PC-9 (cell line): ENCODE data around the gene ADD3. TPM values are rescaled to one million over a fixed set of nuclear protein-coding genes. Genes with fewer than 3 reads are reported as not detected.

Source experiments
- BruUV-seq: library from RNA; stranded (reverse); fragments of 400-500 nt; replicated peaks from 2 replicates; lab custom pipeline; 2021; lab: Mats Ljungman, UMichigan
- CTCF ChIA-PET: fragments of 300-600 bp; sonication (Branson Sonifier 250); formaldehyde crosslinking; loops from one replicate; lab custom pipeline; 2022; ENCODE audit warnings: antibody characterized with exemption; lab: Charles Lee
- POLR2A ChIA-PET: fragments of 300-600 bp; sonication (Branson Sonifier 250); formaldehyde crosslinking; loops from one replicate; lab custom pipeline; 2022; ENCODE audit warnings: antibody characterized with exemption; ENCODE audit not compliant: unreplicated experiment; lab: Charles Lee
- DNase-seq, 2 experiments: peaks; one replicate each; pipeline versions ENCODE4 v3.0.0 to v3.0.0-alpha.2; 2015 to 2022; ENCODE audit warnings: mixed read lengths in 1 of 2
- H2AFZ ChIP-seq: fragments of 200-600 bp; sonication (generic); 2 replicates; pipeline ENCODE4 v1.8.1; 2017; ENCODE audit warnings: antibody characterized with exemption
- H3F3A ChIP-seq: fragments of 200-600 bp; sonication (generic); 2 replicates; pipeline ENCODE4 v1.8.1; 2017; ENCODE audit warnings: antibody characterized with exemption, mild to moderate bottlenecking, low read depth; ENCODE audit not compliant: insufficient read depth
- H3K27ac ChIP-seq: fragments of 200-600 bp; sonication (generic); 2 replicates; pipeline ENCODE4 v1.6.1; 2016; ENCODE audit warnings: mixed run types
- H3K27me3 ChIP-seq: fragments of 200-600 bp; sonication (generic); 2 replicates; pipeline ENCODE4 v1.6.1; 2016; ENCODE audit warnings: low read depth, mixed run types; ENCODE audit not compliant: insufficient read depth
- H3K36me3 ChIP-seq: fragments of 200-600 bp; sonication (generic); 2 replicates; pipeline ENCODE4 v1.6.1; 2016; ENCODE audit warnings: low read depth, mixed run types
- H3K4me1 ChIP-seq: fragments of 200-600 bp; sonication (generic); replicated peaks from 2 replicates; pipeline ENCODE4 v1.6.1; 2016; ENCODE audit warnings: mixed run types; ENCODE audit not compliant: insufficient read depth
- H3K4me2 ChIP-seq: fragments of 200-600 bp; sonication (generic); 2 replicates; pipeline ENCODE4 v1.6.1; 2017; ENCODE audit warnings: mixed run types
- H3K4me3 ChIP-seq: fragments of 200-600 bp; sonication (generic); 2 replicates; pipeline ENCODE4 v1.6.1; 2016; ENCODE audit warnings: mixed run types
- H3K79me2 ChIP-seq: fragments of 200-600 bp; sonication (generic); 2 replicates; pipeline ENCODE4 v1.6.1; 2017; ENCODE audit warnings: low read depth, mixed run types
- H3K9me2 ChIP-seq: fragments of 200-600 bp; sonication (generic); 2 replicates; pipeline ENCODE4 v1.8.1; 2017; ENCODE audit warnings: mild to moderate bottlenecking; ENCODE audit not compliant: insufficient read depth
- H3K9me3 ChIP-seq: fragments of 200-600 bp; sonication (generic); 2 replicates; pipeline ENCODE4 v1.8.1; 2016; ENCODE audit warnings: low read depth; ENCODE audit not compliant: insufficient read depth
- H4K20me1 ChIP-seq: fragments of 200-600 bp; sonication (generic); 2 replicates; pipeline ENCODE4 v1.8.1; 2017; ENCODE audit not compliant: insufficient read depth
- EZH2 ChIP-seq: fragments of 200-600 bp; sonication (generic); IDR thresholded peaks from 2 replicates; pipeline ENCODE4 v1.8.0; 2017; ENCODE audit warnings: antibody characterized with exemption, low read depth
- intact Hi-C: fragments of 100-400 bp; cut with micrococcal nuclease; formaldehyde crosslinking; loops from one replicate; pipeline ENCODE4 v1.10.0; 2022; ENCODE audit not compliant: unreplicated experiment
- total RNA-seq: library from RNA; stranded (reverse); gene quantifications from 2 replicates; pipeline ENCODE4 v1.2.3, GENCODE V29; 2021
- TF ChIP-seq, protein P1 (sequence below): fragments of 200-600 bp; sonication (generic); conservative IDR thresholded peaks from 2 replicates; pipeline ENCODE4 v1.6.1; 2017; ENCODE audit warnings: mixed run types, antibody characterized with exemption, mild to moderate bottlenecking, moderate library complexity

ADD3 gene
- total RNA-seq, 1 experiment from 2014 or later, result 77.7 TPM

DNA sequence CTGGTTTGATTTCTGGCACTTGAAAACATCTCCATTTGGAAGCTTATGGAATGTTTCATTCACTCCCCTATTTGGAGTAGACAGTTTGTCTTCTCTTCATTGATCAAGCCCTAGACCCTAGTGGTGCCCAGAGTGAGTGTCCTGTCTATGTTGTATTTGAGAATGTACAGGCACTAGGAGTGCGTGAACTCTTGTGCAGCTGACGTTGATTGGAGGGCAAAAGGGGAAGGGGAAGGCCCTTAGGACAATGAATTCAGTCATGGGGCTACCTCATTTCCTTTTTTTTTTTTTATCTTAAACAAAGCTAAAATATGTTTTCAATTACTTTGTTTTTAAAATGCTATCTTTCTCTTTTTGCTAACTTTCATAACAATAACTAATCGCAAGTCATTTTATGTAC, 66.5 kb downstream of the ADD3 start:
- H3K36me3 ChIP-seq, result no peaks in the 10 kb centered on the region
- peaks cover 16% of the 10 kb centered on the region for H3F3A ChIP-seq
- H3K4me2 ChIP-seq, result no peak overlapping the region
- POLR2A ChIA-PET, result interaction anchor here (0.7 kb wide), 1 partner anchor 832 kb away, joined by 7 read pairs; no protein-coding TSS in a partner anchor
- peaks cover 46% of the 10 kb centered on the region for H3K4me1 ChIP-seq
- H4K20me1 ChIP-seq, result no peaks in the 10 kb centered on the region
- no peak overlapping the region for H3K27ac ChIP-seq
- H2AFZ ChIP-seq, result no peak overlapping the region
- intact Hi-C loops, result no loop called here
- TF ChIP-seq EZH2, result no peak
- TF ChIP-seq, protein P1, sequence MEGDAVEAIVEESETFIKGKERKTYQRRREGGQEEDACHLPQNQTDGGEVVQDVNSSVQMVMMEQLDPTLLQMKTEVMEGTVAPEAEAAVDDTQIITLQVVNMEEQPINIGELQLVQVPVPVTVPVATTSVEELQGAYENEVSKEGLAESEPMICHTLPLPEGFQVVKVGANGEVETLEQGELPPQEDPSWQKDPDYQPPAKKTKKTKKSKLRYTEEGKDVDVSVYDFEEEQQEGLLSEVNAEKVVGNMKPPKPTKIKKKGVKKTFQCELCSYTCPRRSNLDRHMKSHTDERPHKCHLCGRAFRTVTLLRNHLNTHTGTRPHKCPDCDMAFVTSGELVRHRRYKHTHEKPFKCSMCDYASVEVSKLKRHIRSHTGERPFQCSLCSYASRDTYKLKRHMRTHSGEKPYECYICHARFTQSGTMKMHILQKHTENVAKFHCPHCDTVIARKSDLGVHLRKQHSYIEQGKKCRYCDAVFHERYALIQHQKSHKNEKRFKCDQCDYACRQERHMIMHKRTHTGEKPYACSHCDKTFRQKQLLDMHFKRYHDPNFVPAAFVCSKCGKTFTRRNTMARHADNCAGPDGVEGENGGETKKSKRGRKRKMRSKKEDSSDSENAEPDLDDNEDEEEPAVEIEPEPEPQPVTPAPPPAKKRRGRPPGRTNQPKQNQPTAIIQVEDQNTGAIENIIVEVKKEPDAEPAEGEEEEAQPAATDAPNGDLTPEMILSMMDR, result no peak
- no peaks in the 10 kb centered on the region for H3K79me2 ChIP-seq
- DNase-seq, result no peak
- CTCF ChIA-PET, result no interaction called here
- no peaks in the 10 kb centered on the region for H3K27me3 ChIP-seq
- H3K9me3 ChIP-seq, result no peaks in the 10 kb centered on the region
- no TSS peak for BruUV-seq
- H3K4me3 ChIP-seq, result no peak overlapping the region
- no peaks in the 10 kb centered on the region for H3K9me2 ChIP-seq

DNA sequence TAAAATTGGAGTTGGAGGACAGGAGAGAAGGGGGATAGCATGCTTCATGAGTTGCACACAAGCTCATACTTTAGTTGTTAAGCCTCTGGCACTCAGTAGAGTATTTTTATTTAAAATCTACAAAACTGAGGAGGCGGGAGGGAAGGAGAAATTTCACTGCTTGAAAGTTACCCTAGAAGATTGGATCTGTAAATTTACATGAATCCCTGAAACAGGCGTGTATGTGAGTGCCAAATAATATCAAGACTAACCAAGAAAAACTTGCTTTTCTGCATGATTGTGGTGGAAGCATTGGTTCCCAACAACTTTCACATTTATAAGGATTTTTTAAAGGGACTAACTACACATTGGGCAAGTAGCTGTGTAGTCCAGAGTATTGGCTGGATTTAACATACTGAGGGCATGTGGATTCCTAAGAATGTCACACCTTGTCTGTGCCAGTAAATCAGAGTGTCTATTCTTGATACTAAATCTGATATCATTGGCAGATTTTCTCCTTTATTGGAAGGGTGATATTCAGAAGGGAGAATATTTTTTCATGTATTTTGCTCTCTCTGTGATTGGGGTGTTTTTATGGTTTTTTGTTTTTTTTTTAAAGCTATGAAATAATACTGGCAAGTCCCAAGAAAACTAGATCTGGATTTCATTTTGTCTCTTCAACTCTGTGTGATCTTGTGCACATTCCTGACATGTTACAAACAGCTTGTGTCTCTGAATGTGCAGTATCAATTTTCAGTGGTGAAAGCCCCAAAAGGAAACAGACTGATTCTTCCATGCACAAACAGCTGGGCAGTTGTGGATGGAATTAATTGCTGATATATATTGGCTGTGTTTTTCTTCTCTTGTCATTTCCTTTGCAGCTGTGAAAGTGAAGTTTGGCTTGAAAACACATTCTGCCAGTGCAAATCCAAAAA, 67.2 kb downstream of the ADD3 start:
- H3F3A ChIP-seq, result peaks cover 16% of the 10 kb centered on the region
- H3K9me2 ChIP-seq, result no peaks in the 10 kb centered on the region
- H3K79me2 ChIP-seq, result no peaks in the 10 kb centered on the region
- H4K20me1 ChIP-seq, result no peaks in the 10 kb centered on the region
- no TSS peak for BruUV-seq
- CTCF ChIA-PET, result no interaction called here
- H3K4me3 ChIP-seq, result no peak overlapping the region
- no peaks in the 10 kb centered on the region for H3K27me3 ChIP-seq
- POLR2A ChIA-PET, result interaction anchor here (0.7 kb wide), 1 partner anchor 831 kb away, joined by 7 read pairs; no protein-coding TSS in a partner anchor
- peak overlapping the region; percentile 8; the same call in 1 of the 2 replicates for H3K4me2 ChIP-seq
- H3K27ac ChIP-seq, result no peak overlapping the region
- H3K9me3 ChIP-seq, result no peaks in the 10 kb centered on the region
- intact Hi-C loops, result loop anchor here (5.0 kb wide), 1 partner anchor 153 kb away; the partner anchor contains the start of gene XPNPEP1
- DNase-seq, result peak in 1 of 2 experiments; percentile 38
- H3K4me1 ChIP-seq, result peaks cover 41% of the 10 kb centered on the region
- TF ChIP-seq, protein P1, result no peak
- no peak for TF ChIP-seq EZH2
- H3K36me3 ChIP-seq, result no peaks in the 10 kb centered on the region
- H2AFZ ChIP-seq, result no peak overlapping the region

DNA sequence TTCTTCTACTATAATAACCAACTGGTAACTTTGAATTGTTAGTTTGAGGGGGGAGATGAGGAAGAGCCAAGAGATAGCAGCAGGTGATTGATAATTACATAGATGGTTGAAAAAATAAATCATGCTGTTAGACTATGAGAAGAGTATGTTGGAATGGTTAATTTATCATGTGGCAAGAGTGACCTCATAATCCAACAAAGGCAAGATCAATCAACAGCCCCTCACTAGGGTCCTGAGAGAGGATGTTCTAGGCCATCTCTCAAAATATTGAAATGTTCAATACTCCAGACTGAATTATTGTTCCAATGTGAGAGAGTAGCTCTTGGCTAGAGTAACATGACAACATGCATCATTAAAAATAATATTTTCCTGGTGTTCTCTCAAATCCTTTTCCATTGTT, 67.9 kb downstream of the ADD3 start:
- peaks cover 41% of the 10 kb centered on the region for H3K4me1 ChIP-seq
- H3K4me3 ChIP-seq, result no peak overlapping the region
- no peaks in the 10 kb centered on the region for H3K79me2 ChIP-seq
- H4K20me1 ChIP-seq, result no peaks in the 10 kb centered on the region
- no peaks in the 10 kb centered on the region for H3K27me3 ChIP-seq
- H2AFZ ChIP-seq, result no peak overlapping the region
- DNase-seq, result no peak
- H3K4me2 ChIP-seq, result peak overlapping the region; percentile 8; the same call in 1 of the 2 replicates
- peaks cover 16% of the 10 kb centered on the region for H3F3A ChIP-seq
- no TSS peak for BruUV-seq
- no peak overlapping the region for H3K27ac ChIP-seq
- CTCF ChIA-PET, result no interaction called here
- POLR2A ChIA-PET, result no interaction called here
- intact Hi-C loops, result loop anchor here (2.0 to 5.0 kb wide), 2 partner anchors 67 to 153 kb away; partner anchors contain the start of gene XPNPEP1
- no peaks in the 10 kb centered on the region for H3K9me2 ChIP-seq
- no peaks in the 10 kb centered on the region for H3K9me3 ChIP-seq
- H3K36me3 ChIP-seq, result no peaks in the 10 kb centered on the region
- TF ChIP-seq, protein P1, result no peak
- TF ChIP-seq EZH2, result no peak
